ENCODE measurements around the gene CSNK2A2.

DNA sequence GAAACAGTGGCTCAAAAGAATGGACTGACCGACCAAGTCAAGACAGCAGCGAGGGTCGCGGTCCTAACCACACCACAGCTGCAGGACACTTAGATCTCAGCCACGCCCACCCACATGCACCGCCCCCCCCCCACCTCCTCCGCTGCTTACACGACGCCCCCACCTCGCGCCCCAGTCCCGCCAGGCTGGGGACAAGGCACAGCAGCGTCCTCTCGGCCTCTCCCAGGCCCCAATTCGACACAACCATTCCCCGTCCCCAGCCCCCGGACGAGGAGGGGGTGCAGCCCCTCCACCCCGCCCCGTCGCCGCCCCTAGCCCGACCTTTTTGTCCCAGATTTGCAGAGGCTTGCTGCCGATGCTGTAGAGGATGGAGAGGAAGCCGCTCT, 69.2 kb downstream of the CSNK2A2 start:
- TF ChIP-seq GATA2 (IDR thresholded peaks at IDR 0.05; ENCODE audit: low read depth, low read length) (no peak), GATA3 (IDR thresholded peaks at IDR 0.05; ENCODE audit: low read depth, low read length) (no peak)
